GM12872 (cell line): ENCODE measurements around the gene RENBP.

Source experiments
- TF ChIP-seq, protein P1 (sequence below): IDR thresholded peaks from 3 replicates; pipeline ENCODE4 v1.5.1; 2011; ENCODE audit warnings: low read depth, mild to moderate bottlenecking, low read length, moderate library complexity; ENCODE audit not compliant: insufficient read depth

RENBP gene

GRCh38 chrX:153973127-153974002 is 28.9 kb upstream of the RENBP start:
- TF ChIP-seq, protein P1, sequence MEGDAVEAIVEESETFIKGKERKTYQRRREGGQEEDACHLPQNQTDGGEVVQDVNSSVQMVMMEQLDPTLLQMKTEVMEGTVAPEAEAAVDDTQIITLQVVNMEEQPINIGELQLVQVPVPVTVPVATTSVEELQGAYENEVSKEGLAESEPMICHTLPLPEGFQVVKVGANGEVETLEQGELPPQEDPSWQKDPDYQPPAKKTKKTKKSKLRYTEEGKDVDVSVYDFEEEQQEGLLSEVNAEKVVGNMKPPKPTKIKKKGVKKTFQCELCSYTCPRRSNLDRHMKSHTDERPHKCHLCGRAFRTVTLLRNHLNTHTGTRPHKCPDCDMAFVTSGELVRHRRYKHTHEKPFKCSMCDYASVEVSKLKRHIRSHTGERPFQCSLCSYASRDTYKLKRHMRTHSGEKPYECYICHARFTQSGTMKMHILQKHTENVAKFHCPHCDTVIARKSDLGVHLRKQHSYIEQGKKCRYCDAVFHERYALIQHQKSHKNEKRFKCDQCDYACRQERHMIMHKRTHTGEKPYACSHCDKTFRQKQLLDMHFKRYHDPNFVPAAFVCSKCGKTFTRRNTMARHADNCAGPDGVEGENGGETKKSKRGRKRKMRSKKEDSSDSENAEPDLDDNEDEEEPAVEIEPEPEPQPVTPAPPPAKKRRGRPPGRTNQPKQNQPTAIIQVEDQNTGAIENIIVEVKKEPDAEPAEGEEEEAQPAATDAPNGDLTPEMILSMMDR, result no peak

DNA sequence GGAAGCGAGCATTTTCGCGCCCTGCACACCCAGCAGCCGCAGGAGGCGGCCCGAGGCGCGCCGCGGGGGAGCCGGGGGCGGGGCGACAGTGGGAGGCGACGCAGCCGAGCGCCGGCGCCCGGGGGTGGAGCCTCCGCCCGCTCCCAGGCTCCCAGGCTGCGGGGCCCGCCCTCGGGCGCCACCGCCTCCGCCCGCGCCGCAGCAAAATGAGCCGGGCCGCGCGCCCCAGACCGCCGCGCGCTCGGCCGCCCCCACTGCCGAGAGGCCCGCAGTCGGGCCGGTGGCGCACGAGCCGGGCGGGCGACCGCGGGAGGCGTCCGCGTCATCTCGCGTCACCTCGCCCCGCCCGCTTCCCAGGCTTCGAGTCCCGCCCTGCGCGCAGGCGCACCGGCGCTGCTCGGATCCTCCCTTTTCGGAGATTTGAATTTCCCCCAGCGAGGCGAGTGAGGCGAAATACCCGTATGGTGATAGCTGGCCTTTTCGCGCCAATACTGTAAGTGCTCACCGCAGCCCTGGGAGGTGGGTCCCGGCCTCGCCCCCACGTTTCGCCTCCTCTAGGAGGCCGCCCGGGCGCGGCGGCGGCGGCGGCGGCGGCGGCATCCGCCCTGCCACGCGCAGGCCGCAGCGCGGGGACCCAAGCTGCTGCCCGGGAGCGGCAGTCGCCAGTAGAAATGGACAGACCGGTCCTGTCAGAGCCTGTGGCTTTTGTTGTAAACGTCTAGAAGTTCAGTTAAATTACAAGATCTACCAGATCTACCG is 28.1 kb upstream of the RENBP start, which contains the start of gene TMEM187:
Gene TMEM187 (plus strand): TSS at position 387 of the 759 bp plus-strand sequence. CDS start 9,309 bp downstream, outside the sequence.
- TF ChIP-seq, protein P1, result no peak

GRCh38 chrX:153971450-153972367 is 27.3 kb upstream of the RENBP start, which contains the start of gene HCFC1:
Gene HCFC1 (minus strand): TSS chrX:153971818. CDS start chrX:153970840, 978 bp downstream.
- TF ChIP-seq, protein P1, result no peak

DNA sequence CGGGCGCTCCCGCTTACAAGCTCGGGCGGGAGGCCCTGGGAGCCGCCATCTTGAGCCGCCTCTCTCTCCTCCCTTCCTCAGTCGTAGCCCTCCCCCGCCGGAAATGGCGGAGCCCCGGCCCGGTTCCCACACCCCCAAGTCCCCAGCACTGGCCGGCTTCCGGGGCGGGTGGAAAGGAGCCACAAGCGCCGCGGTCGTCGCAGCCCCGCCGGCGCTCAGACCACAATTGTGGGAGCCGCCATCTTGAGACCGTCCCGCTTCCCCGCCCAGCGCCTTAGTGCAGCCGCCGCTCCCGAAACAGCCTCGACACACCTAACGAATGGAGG is 26.6 kb upstream of the RENBP start:
- TF ChIP-seq, protein P1, result no peak

DNA sequence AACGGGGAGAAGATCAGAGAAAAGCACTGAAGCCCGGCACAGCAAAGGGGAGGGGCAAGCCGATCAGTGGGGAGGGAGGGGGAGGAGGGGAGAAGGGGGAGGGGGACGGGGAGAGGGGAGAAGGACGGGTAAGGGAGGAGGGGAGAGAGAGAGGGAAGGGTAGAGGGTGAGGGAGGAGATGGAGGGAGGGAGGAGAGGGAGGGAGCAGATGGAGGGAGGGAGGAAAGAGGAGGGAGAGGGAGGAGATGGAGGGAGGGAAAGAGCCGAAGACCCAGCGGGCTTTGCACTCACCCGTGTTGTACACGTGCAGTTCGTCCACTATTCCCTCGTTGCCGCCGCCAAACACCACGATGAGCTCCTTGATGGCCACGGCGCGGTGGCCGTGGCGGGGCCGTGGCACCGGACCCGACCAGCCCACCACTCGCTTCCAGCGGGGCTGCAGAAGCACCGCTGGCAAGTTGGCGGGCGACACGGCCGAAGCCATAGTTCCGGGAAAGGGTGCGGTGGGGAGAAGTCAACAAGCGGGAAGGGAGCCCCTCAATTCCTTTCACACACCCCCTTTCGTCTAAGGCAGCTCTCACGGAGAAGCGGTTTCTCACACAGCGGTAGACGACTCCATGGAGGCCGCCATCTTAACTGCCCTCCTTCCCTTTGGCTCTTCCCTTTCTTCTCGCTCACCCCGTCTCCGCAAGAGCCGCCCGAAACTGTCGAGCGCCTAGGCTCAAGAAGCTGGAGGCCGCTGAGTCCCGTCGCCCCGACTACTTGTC is 26.1 kb upstream of the RENBP start:
- TF ChIP-seq, protein P1, result no peak

DNA sequence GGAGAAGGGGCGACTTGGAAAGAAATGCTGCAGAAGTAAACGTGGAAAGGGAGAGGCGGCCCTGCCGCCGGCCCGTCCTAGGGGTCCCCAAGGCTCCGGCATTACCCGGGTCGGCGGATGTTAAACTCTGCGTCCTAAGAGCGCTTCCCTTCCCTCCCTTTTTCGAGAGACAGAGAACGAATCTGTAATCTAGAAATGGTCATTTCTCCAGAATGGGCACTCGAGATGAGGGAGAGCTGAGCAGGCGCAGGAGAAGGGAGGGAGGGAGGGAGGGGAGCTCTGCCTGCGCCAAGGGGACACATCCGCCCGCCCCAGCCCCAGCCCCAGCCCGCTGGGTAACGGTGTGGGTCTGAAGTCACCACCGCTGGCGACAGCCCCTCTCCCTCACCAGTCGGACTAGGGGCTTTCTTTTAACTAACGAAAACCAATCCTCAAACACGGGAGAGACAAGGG is 25.5 kb upstream of the RENBP start:
- TF ChIP-seq, protein P1, result no peak
